D721Med (cell line): ENCODE measurements around the gene DENND4B.

Source experiments
- DNase-seq: peaks from one replicate; pipeline ENCODE4 v3.0.0; 2011; ENCODE audit warnings: low spot score; ENCODE audit not compliant: insufficient read length
- FAIRE-seq: peaks from 2 replicates; lab custom pipeline; 2011; peaks lifted over from hg19 to GRCh38; lab: Jason Lieb, UNC
- CTCF ChIP-seq: IDR thresholded peaks from 2 replicates; pipeline ENCODE4 v1.5.1; 2012; ENCODE audit warnings: mild to moderate bottlenecking, control low read depth; ENCODE audit not compliant: insufficient read depth; ENCODE audit errors: missing control alignments

Gene DENND4B

GRCh38 chr1:153946622-153947241 lies at the start of gene DENND4B:
DENND4B (minus strand) TSS chr1:153946718; CDS start chr1:153944374, 2,344 bp downstream.
- peak; percentile 83 for TF ChIP-seq CTCF
- FAIRE-seq, result no peak
- peak; percentile 100 for DNase-seq

GRCh38 chr1:153995640-153996039 lies 49.1 kb upstream of the DENND4B start:
- DNase-seq, result no peak
- TF ChIP-seq CTCF, result no peak
- no peak for FAIRE-seq

GRCh38 chr1:153995202-153995601 lies 48.7 kb upstream of the DENND4B start:
- no peak for DNase-seq
- FAIRE-seq, result no peak
- no peak for TF ChIP-seq CTCF

- DNase-seq (no peak), FAIRE-seq (no peak)
- no peak for TF ChIP-seq CTCF
These were observed 45.3 kb upstream of the DENND4B start for GRCh38 chr1:153991806-153992205.

GRCh38 chr1:153991151-153991630 lies 44.7 kb upstream of the DENND4B start:
- no peak for DNase-seq
- FAIRE-seq, result no peak
- TF ChIP-seq CTCF, result no peak

- FAIRE-seq (peak; percentile 92), DNase-seq (peak; percentile 98)
- no peak for TF ChIP-seq CTCF
These were observed 44.1 kb upstream of the DENND4B start, which contains the start of gene RPS27 for GRCh38 chr1:153990468-153991150. RPS27 (plus strand) TSS chr1:153990762; CDS start chr1:153990797, 35 bp downstream.

- no peak for DNase-seq
- no peak for TF ChIP-seq CTCF
- no peak for FAIRE-seq
These were observed 41.1 kb upstream of the DENND4B start for GRCh38 chr1:153987621-153988020.
